Ovary (tissue), 3 donors: ENCODE results near the gene MAPK13.

Experiments
- EP300 ChIP-seq: sonication (generic); formaldehyde crosslinking; IDR thresholded peaks from one replicate; pipeline ENCODE4 v1.6.1; 2017; ENCODE audit warnings: antibody characterized with exemption
- TF ChIP-seq, protein P1 (sequence below), 3 donors: fragments of 450-650 bp in 2 of 3; fragments of 200-600 bp in 1 of 3; IDR thresholded peaks; one replicate each; pipeline versions ENCODE4 v1.5.1 to v1.8.0; 2016 to 2022; ENCODE audit warnings: antibody characterized with exemption in 3 of 3, mild to moderate bottlenecking in 1 of 3
- donor health status: DM: no; HTN: no; CAD: no.

DNA sequence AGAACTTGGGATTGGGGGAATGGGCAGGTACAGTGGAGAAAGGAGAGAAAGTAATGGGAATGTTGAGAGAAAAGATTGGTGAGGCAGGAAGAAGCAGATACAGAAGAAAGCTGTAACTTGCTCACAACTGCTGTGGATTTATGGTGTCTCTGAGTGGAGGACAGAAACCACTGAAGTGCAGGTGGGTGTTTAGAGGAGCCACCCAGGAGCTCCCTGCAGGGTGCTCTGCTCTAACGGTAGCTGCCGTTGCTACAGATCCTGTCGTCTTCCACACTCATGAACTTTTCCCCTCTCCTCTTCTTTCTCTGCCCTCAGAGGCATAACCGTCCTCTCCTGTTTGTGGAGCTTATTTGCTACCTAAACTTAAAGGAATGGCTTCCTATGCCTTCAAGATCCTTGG is 27.5 kb upstream of the MAPK13 start:
- TF ChIP-seq EP300, result no peak
- TF ChIP-seq, protein P1, sequence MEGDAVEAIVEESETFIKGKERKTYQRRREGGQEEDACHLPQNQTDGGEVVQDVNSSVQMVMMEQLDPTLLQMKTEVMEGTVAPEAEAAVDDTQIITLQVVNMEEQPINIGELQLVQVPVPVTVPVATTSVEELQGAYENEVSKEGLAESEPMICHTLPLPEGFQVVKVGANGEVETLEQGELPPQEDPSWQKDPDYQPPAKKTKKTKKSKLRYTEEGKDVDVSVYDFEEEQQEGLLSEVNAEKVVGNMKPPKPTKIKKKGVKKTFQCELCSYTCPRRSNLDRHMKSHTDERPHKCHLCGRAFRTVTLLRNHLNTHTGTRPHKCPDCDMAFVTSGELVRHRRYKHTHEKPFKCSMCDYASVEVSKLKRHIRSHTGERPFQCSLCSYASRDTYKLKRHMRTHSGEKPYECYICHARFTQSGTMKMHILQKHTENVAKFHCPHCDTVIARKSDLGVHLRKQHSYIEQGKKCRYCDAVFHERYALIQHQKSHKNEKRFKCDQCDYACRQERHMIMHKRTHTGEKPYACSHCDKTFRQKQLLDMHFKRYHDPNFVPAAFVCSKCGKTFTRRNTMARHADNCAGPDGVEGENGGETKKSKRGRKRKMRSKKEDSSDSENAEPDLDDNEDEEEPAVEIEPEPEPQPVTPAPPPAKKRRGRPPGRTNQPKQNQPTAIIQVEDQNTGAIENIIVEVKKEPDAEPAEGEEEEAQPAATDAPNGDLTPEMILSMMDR (IDR thresholded peaks at IDR 0.05), result no peak
